GM12872 (cell line): ENCODE results near the gene RGS14.

Experiments
- CTCF ChIP-seq: IDR thresholded peaks from 3 replicates; pipeline ENCODE4 v1.5.1; 2011; ENCODE audit warnings: low read depth, mild to moderate bottlenecking, low read length, moderate library complexity; ENCODE audit not compliant: insufficient read depth

The RGS14 gene

GRCh38 chr5:177311723-177312648 is 45.7 kb upstream of the RGS14 start, which contains the start of gene MXD3:
Gene MXD3 (minus strand): TSS chr5:177311898. CDS start chr5:177311830, 68 bp downstream.
- TF ChIP-seq CTCF = no peak

GRCh38 chr5:177312649-177313181 is 45.0 kb upstream of the RGS14 start:
- TF ChIP-seq CTCF = peak; percentile 26; the same call in 1 of the 3 replicates

GRCh38 chr5:177313561-177314259 is 44.0 kb upstream of the RGS14 start:
- TF ChIP-seq CTCF = no peak

GRCh38 chr5:177314376-177315342 is 43.1 kb upstream of the RGS14 start:
- no peak for TF ChIP-seq CTCF

- no peak for TF ChIP-seq CTCF
Observed at GRCh38 chr5:177315411-177315810, 42.3 kb upstream of the RGS14 start.

DNA sequence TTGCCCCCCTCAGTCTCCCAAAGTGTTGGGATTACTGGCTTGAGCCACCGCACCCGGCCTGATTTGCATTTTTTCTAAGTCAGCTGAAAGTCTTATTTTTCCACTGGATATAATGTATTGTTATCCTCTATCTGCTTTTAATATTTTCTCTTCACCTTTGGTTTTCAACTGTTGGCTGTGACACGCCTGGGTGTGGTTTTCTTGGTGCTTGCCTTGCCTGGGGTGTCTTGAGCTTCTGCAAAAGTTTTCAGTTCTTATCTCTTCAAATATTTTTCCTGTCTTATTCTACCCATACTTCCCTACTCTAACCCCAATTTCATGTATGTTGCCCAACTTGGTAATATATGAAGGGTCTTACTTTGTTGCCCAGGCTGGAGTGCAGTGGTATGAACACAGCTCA is 41.7 kb upstream of the RGS14 start:
- no peak for TF ChIP-seq CTCF
